HEK293 (cell line): ENCODE measurements around the gene IL16.

Experiments
- CTCF ChIP-seq: fragments of 450-650 bp; formaldehyde crosslinking; IDR thresholded peaks from 2 replicates; pipeline ENCODE4 v1.5.1; 2016; ENCODE audit warnings: missing biosample characterization, missing genetic modification characterization
- PBX3 ChIP-seq: sonication (generic); formaldehyde crosslinking; IDR thresholded peaks from 2 replicates; pipeline ENCODE4 v1.8.1; 2022; ENCODE audit warnings: mild to moderate bottlenecking, moderate library complexity, missing genetic modification reagents
- YY1 ChIP-seq: fragments of 450-650 bp; formaldehyde crosslinking; IDR thresholded peaks from 2 replicates; pipeline ENCODE4 v1.5.1; 2018; ENCODE audit warnings: missing biosample characterization, missing genetic modification characterization
- ZNF510 ChIP-seq: fragments of 450-650 bp; formaldehyde crosslinking; IDR thresholded peaks from 2 replicates; pipeline ENCODE4 v1.5.1; 2018; ENCODE audit warnings: mild to moderate bottlenecking, missing genetic modification characterization, missing biosample characterization; ENCODE audit not compliant: insufficient replicate concordance
- ZNF621 ChIP-seq: fragments of 450-650 bp; formaldehyde crosslinking; IDR thresholded peaks from 2 replicates; pipeline ENCODE4 v1.5.1; 2017; ENCODE audit warnings: missing biosample characterization, missing genetic modification characterization

GRCh38 chr15:81171286-81171685 is 25.4 kb upstream of the IL16 start:
- TF ChIP-seq PBX3 (CRISPR knock-in tag), result no peak
- no peak for TF ChIP-seq ZNF621 (tag by site-specific recombination)
- TF ChIP-seq ZNF510 (tag by site-specific recombination), result no peak
- TF ChIP-seq YY1 (tag by site-specific recombination), result no peak
- no peak for TF ChIP-seq CTCF (tag by site-specific recombination)
